Testis (tissue), 3 donors: ENCODE results near the gene MOB2. TPM values are rescaled to one million over a fixed set of nuclear protein-coding genes. Genes with fewer than 3 reads are reported as not detected.

Experiments
- DNase-seq: peaks from one replicate; pipeline ENCODE4 v3.0.0-alpha.2; 2019
- H3K27ac ChIP-seq, 2 donors: fragments of 200-600 bp; sonication (generic); one replicate each; pipeline ENCODE4 v1.5.1; 2019
- H3K27me3 ChIP-seq: fragments of 200-600 bp; sonication (generic); one replicate; pipeline ENCODE4 v1.5.1; 2019
- H3K36me3 ChIP-seq: fragments of 200-600 bp; sonication (generic); one replicate; pipeline ENCODE4 v1.5.1; 2017; ENCODE audit warnings: low read depth; ENCODE audit errors: missing control alignments
- H3K4me1 ChIP-seq: fragments of 200-600 bp; sonication (generic); one replicate; pipeline ENCODE4 v1.5.1; 2019
- H3K4me3 ChIP-seq, 2 donors: fragments of 200-600 bp; sonication (generic); one replicate each; pipeline ENCODE4 v1.5.1; 2017 to 2019
- H3K9me3 ChIP-seq: fragments of 200-600 bp; sonication (generic); one replicate; pipeline ENCODE4 v1.5.1; 2017
- CTCF ChIP-seq, 3 experiments: fragments of 450-650 bp in 2 of 3; fragments of 200-600 bp in 1 of 3; sonication (generic) in 1 of 3; IDR thresholded peaks; one replicate each; pipeline ENCODE4 v1.5.1; 2016 to 2019; ENCODE audit warnings: antibody characterized with exemption in 3 of 3, mild to moderate bottlenecking in 2 of 3, moderate library complexity in 1 of 3
- POLR2A ChIP-seq: fragments of 450-650 bp; IDR thresholded peaks from one replicate; pipeline ENCODE4 v1.6.1; 2017; ENCODE audit warnings: antibody characterized with exemption, mild to moderate bottlenecking, moderate library complexity
- WGBS, 2 donors: methylation state at CpG; one replicate each; pipeline ENCODE4 v1.1.5; 2018; 5-methylcytosine and 5-hydroxymethylcytosine counted together
- intact Hi-C: fragments of 100-400 bp; cut with DNase I; formaldehyde crosslinking; loops from one replicate; pipeline ENCODE4 v1.15.1; 2023; ENCODE audit warnings: low total_unique reads
- polyA plus RNA-seq: library from polyadenylated mRNA; stranded (reverse); fragments of 350-450 nt; fragmentation: Illumina TruSeq; extraction: RNeasy Lipid Tissue Mini Kit (QIAGEN cat#74804); gene quantifications from one replicate; pipeline ENCODE4 v1.2.3, GENCODE V29; 2014; ENCODE audit warnings: low read depth, low replicate concordance; ENCODE audit not compliant: insufficient read depth
- total RNA-seq, 2 donors: library from RNA; depleted of rRNA; stranded (reverse); fragments of >200 nt; gene quantifications; one replicate each; pipeline ENCODE4 v1.2.3, GENCODE V29; 2016

MOB2 gene
- total and polyA plus RNA-seq, 3 donors from 2014 or later = 41.5 to 57.7 (median 46.8) TPM

DNA sequence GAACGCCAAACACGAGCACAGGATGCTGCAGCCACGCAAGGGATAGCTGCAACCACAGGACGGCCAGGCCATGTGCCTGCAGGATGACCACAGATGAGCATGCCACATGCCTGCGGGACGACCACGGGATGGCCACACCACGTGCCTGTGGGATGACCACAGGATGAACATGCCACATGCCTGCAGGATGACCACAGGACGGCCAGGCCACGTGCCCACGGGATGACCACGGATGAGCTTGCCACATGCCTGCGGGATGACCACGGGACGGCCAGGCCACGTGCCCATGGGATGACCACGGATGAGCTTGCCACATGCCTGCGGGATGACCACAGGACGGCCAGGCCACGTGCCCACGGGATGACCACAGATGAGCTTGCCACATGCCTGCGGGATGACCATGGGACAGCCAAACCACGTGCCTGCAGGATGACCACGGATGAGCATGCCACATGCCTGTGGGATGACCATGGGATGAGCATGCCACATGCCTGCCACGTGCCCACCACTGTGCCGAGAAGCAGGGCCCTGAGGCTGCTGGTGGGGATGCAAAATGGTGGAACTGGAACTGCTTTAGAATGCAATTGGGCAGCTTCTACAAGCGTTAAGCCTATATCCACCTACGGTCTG lies 12.8 kb upstream of the MOB2 start:
- Histone ChIP-seq H3K36me3 (no peaks in the 10 kb centered on the region), H3K27ac (no peak overlapping the region), H3K4me3 (no peak overlapping the region), H3K27me3 (no peaks in the 10 kb centered on the region), H3K9me3 (no peaks in the 10 kb centered on the region), H3K4me1 (peaks cover 5% of the 10 kb centered on the region)
- intact Hi-C loops = no loop called here
- no peak for DNase-seq
- WGBS, 2 donors = 87 to 92% methylated on average over 10 to 25 of the region's 28 CpGs
- TF ChIP-seq POLR2A (no peak), CTCF (IDR thresholded peaks at IDR 0.05) (no peak)

DNA sequence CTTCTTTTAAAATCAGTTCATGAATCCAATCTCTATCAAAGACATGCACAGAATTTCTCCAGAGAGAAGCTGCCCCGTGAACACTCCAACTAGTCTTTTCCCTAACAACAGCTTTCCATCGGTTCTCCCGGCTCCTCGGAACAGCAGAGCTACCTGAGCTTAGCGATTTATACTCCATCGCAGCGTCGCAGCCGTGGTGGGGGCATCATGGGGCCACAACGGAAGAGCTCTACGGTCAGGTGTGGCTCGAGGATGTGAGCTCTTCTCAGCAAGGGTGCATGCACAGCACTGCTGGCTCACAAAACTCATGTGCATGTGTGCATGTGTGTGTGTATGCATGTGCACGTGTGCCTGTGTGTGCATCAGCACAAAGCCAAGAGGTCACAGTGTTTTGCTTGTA lies 11.7 kb upstream of the MOB2 start:
- intact Hi-C loops = no loop called here

DNA sequence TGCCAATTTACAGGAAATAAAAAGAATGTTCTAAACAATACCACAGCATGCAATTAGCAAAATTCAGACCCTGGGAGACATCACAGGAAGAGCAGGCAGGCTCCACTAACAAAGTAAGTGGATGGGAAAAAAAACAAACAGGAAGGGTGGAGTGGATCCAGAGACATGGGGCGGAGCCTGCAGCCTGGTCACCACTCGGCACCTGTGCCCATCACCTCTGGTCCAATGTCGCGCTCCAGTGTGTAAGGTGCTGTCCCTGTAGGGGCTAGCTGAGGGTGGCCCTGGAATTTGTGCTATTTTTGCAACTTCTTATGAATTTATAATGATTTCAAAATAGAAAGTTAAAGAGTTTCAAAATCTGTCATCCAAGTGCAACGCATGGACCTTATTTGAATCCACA lies 11.0 kb upstream of the MOB2 start:
- 89 to 91% methylated on average over 5 of the region's 5 CpGs for WGBS, 2 donors
- Histone ChIP-seq H3K4me1 (no peaks in the 10 kb centered on the region), H3K27ac (no peak overlapping the region), H3K36me3 (no peaks in the 10 kb centered on the region), H3K4me3 (no peak overlapping the region), H3K27me3 (no peaks in the 10 kb centered on the region), H3K9me3 (no peaks in the 10 kb centered on the region)
- no peak for TF ChIP-seq POLR2A
- no peak for TF ChIP-seq CTCF (IDR thresholded peaks at IDR 0.05)
- no peak for DNase-seq
- intact Hi-C loops = no loop called here

More for the DNA sequence above, 11.7 kb upstream of the MOB2 start:
- H3K27me3 ChIP-seq = no peaks in the 10 kb centered on the region
- no peak overlapping the region for H3K27ac ChIP-seq
- WGBS, 2 donors = 93 to 95% methylated on average over 13 of the region's 13 CpGs
- H3K9me3 ChIP-seq = no peaks in the 10 kb centered on the region
- H3K36me3 ChIP-seq = no peaks in the 10 kb centered on the region
- TF ChIP-seq POLR2A = no peak
- no peak for TF ChIP-seq CTCF (IDR thresholded peaks at IDR 0.05)
- H3K4me3 ChIP-seq = no peak overlapping the region
- H3K4me1 ChIP-seq = peaks cover under 1% of the 10 kb centered on the region
- no peak for DNase-seq

- no peak for DNase-seq
- no peak overlapping the region for H3K4me3 ChIP-seq
- intact Hi-C loops = no loop called here
- H3K27ac ChIP-seq = no peak overlapping the region
- H3K4me1 ChIP-seq = no peaks in the 10 kb centered on the region
- TF ChIP-seq CTCF (IDR thresholded peaks at IDR 0.05) (no peak), POLR2A (no peak)
- no peaks in the 10 kb centered on the region for H3K27me3 ChIP-seq
- WGBS, 2 donors = 97% methylated on average over 3 of the region's 3 CpGs
- no peaks in the 10 kb centered on the region for H3K36me3 ChIP-seq
- H3K9me3 ChIP-seq = no peaks in the 10 kb centered on the region
Measured at GRCh38 chr11:1496761-1497095, 10.1 kb upstream of the MOB2 start.

- H3K27me3 ChIP-seq = no peaks in the 10 kb centered on the region
- H3K4me1 ChIP-seq = no peaks in the 10 kb centered on the region
Measured at GRCh38 chr11:1496091-1496760, 9.6 kb upstream of the MOB2 start.

More at GRCh38 chr11:1496091-1496760, 9.6 kb upstream of the MOB2 start:
- Histone ChIP-seq H3K4me3 (no peak overlapping the region), H3K9me3 (no peaks in the 10 kb centered on the region), H3K36me3 (no peaks in the 10 kb centered on the region), H3K27ac (no peak overlapping the region)
- WGBS, 2 donors = 85 to 89% methylated on average over 9 of the region's 9 CpGs
- TF ChIP-seq POLR2A (no peak), CTCF (IDR thresholded peaks at IDR 0.05) (no peak)
- no peak for DNase-seq
- intact Hi-C loops = no loop called here
